Lung (tissue), 12 donors: Measurements from ENCODE around the gene FAM229B. TPM values are rescaled to one million over a fixed set of nuclear protein-coding genes. Genes with fewer than 3 reads are reported as not detected.
"Not testable (repeated sequence)": the region's sequence is repeated elsewhere in the genome, so short reads cannot be mapped to it uniquely, and the experiment has no call there.

Experiments
- ATAC-seq: fragments of 200-7000 bp; cut with Tn5 transposase; one replicate; pipeline ENCODE4 v1.9.1; 2020; ENCODE audit warnings: moderate number of reproducible peaks; ENCODE audit not compliant: insufficient read depth, low FRiP score
- DNase-seq, 3 donors: peaks; one replicate each; pipeline ENCODE4 v3.0.0-alpha.2; 2013 to 2017
- H3K27ac ChIP-seq, 2 donors: one replicate each; pipeline ENCODE4 v1.5.1; 2013; ENCODE audit warnings: mild to moderate bottlenecking in 2 of 2, moderate library complexity in 2 of 2, control low read depth in 1 of 2, inconsistent platforms in 1 of 2, low read depth in 1 of 2, low read length in 1 of 2
- H3K27me3 ChIP-seq, 3 donors: one replicate each; pipeline ENCODE4 v1.5.1; 2013; ENCODE audit warnings: low read length in 2 of 3; ENCODE audit not compliant: control insufficient read depth in 3 of 3, insufficient read depth in 3 of 3
- H3K36me3 ChIP-seq, 4 donors: one replicate each; pipeline ENCODE4 v1.5.1; 2013; ENCODE audit warnings: low read length in 4 of 4, mild to moderate bottlenecking in 1 of 4, moderate library complexity in 1 of 4; ENCODE audit not compliant: control insufficient read depth in 4 of 4, insufficient read depth in 4 of 4
- H3K4me1 ChIP-seq, 5 donors: one replicate each; pipeline ENCODE4 v1.5.1; 2013; ENCODE audit warnings: low read length in 5 of 5, mild to moderate bottlenecking in 2 of 5, moderate library complexity in 1 of 5; ENCODE audit not compliant: control insufficient read depth in 5 of 5, insufficient read depth in 5 of 5
- H3K4me3 ChIP-seq: one replicate; pipeline ENCODE4 v1.5.1; 2013; ENCODE audit warnings: mild to moderate bottlenecking, control low read depth, moderate library complexity
- H3K9ac ChIP-seq, 2 donors: one replicate each; pipeline ENCODE4 v1.5.1; 2013; ENCODE audit warnings: low read length in 2 of 2, control low read depth in 1 of 2; ENCODE audit not compliant: insufficient read depth in 1 of 2
- H3K9me3 ChIP-seq, 4 donors: one replicate each; pipeline ENCODE4 v1.5.1; 2013; ENCODE audit warnings: low read length in 3 of 4, mild to moderate bottlenecking in 1 of 4, moderate library complexity in 1 of 4; ENCODE audit not compliant: control insufficient read depth in 4 of 4, insufficient read depth in 3 of 4
- WGBS, 2 donors: extraction: QIAGEN DNeasy Blood & Tissue Kit; methylation state at CpG; one replicate each; pipeline ENCODE4 v1.1.7; 2013; 5-methylcytosine and 5-hydroxymethylcytosine counted together
- polyA plus RNA-seq, 2 donors: library from polyadenylated mRNA; stranded (reverse); fragments of 200-250 nt; gene quantifications; one replicate each; pipeline ENCODE4 v1.2.1, GENCODE V29; 2013
- total RNA-seq, 2 donors: library from RNA; depleted of rRNA in 1 of 2; stranded (reverse); fragments of >200 nt in 1 of 2; gene quantifications; one replicate each; pipeline ENCODE4 v1.2.1, GENCODE V29; 2014 to 2021
- TF ChIP-seq, protein P1 (sequence below): IDR thresholded peaks from 2 replicates; pipeline ENCODE4 v1.5.1; 2012; ENCODE audit warnings: mild to moderate bottlenecking; ENCODE audit errors: control extremely low read depth, extremely low read depth
- donor health status: control.
- donor health status: control.
- donor health status: Bipolar disorder and iron deficiency.
- donor health status: healthy.
- donor health status: DM: yes; HTN: yes; CAD: no.

FAM229B gene
- total and polyA plus RNA-seq, 4 donors, result 16.5 to 35.6 (median 26.0) TPM

DNA sequence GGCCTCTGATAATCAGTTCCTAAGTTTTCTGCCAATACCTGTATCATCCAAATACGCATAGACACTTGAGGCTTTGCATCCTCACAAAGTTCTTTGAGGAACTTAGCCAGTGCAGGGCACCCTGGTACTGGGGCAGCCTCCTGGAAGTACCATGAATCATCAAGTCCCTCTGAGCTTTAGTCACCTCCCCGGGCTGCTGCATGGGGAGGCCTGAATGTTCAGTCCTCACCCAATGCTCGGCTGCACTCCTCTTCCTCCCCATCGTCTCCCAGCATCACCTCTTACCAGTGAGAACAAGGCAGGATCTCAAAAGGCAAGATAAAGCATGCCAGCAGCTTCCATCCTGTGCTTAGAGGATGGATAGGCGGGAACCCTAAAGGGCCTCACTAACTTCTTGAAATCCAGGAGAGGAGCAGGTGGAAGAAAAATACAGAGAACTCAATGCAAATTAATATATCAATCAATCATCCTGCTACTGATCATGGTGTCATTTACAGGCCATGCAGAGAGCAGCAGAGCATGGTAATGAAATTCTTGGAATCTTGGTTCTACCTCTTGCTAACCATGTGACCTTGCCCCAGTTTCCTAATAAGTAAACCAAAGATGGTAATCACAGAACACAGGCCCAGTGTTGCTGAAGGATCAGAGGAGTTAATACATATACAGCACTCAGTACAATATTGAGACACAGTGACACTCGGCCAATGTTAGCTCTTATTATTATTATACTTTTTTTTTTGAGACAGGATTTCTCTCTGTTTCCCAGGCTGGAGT is 38.2 kb upstream of the FAM229B start:
- no peak for ATAC-seq
- H3K27ac ChIP-seq, result no peak overlapping the region
- no peaks in the 10 kb centered on the region for H3K27me3 ChIP-seq
- H3K36me3 ChIP-seq, result no peaks in the 10 kb centered on the region
- H3K4me3 ChIP-seq, result no peak overlapping the region
- no peaks in the 10 kb centered on the region for H3K4me1 ChIP-seq
- TF ChIP-seq, protein P1, sequence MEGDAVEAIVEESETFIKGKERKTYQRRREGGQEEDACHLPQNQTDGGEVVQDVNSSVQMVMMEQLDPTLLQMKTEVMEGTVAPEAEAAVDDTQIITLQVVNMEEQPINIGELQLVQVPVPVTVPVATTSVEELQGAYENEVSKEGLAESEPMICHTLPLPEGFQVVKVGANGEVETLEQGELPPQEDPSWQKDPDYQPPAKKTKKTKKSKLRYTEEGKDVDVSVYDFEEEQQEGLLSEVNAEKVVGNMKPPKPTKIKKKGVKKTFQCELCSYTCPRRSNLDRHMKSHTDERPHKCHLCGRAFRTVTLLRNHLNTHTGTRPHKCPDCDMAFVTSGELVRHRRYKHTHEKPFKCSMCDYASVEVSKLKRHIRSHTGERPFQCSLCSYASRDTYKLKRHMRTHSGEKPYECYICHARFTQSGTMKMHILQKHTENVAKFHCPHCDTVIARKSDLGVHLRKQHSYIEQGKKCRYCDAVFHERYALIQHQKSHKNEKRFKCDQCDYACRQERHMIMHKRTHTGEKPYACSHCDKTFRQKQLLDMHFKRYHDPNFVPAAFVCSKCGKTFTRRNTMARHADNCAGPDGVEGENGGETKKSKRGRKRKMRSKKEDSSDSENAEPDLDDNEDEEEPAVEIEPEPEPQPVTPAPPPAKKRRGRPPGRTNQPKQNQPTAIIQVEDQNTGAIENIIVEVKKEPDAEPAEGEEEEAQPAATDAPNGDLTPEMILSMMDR, result no peak
- DNase-seq, result no peak
- WGBS, 2 donors, result 82 to 91% methylated on average over 6 of the region's 6 CpGs
- no peak overlapping the region for H3K9ac ChIP-seq
- peaks cover 0 to 2% (median 0%) of the 10 kb centered on the region in 4 donors for H3K9me3 ChIP-seq

DNA sequence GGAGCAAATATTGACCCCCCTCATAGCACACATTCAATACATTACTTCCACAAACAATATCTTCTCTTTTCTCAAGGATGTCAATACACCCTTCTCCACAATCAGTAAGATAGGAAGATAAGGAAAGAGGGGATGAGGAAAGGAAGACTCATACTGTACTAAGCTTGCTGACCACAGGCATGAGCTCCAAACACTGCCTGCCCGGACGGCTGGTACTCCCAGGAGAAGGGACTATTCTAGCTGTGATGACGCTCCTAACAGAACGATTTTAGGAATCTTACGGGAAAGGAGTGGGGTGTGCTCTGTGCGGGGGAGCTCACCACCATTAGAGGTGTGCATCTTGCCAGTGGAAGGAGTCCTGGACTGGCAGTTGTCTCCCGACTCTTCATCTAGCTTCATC is 37.4 kb upstream of the FAM229B start:
- no peaks in the 10 kb centered on the region for H3K27me3 ChIP-seq
- no peaks in the 10 kb centered on the region for H3K36me3 ChIP-seq
- DNase-seq (no peak), ATAC-seq (no peak)
- H3K9me3 ChIP-seq, result peaks cover 0 to 2% (median 0%) of the 10 kb centered on the region in 4 donors
- no peak overlapping the region for H3K4me3 ChIP-seq
- no peak overlapping the region for H3K9ac ChIP-seq
- H3K4me1 ChIP-seq, result peaks cover 0 to under 1% (median 0%) of the 10 kb centered on the region in 5 donors
- H3K27ac ChIP-seq, result no peak overlapping the region
- TF ChIP-seq, protein P1, result no peak
- 93 to 94% methylated on average over 7 of the region's 7 CpGs for WGBS, 2 donors

DNA sequence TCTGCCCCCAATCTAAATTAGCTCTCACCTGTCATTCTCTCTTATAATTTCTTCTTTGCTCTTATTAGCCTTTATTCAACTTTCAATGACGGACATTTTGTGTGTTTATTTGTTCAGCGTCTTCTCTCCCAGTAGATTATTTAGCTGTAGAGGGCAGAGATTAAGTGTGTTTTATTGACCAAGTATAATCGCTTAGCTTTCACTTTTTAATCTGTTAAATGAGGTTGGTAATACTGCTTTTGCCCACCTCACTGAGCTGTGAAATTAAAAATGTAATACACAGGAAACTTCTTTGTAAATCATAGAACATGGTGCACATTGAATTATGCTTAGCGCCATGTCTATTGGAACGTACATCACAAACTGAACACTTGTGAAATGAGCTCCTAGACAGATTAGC is 37.0 kb upstream of the FAM229B start:
- TF ChIP-seq, protein P1, result no peak
- no peak for ATAC-seq
- H3K27ac ChIP-seq, result no peak overlapping the region
- no peak for DNase-seq
- H3K27me3 ChIP-seq, result no peaks in the 10 kb centered on the region
- H3K9me3 ChIP-seq, result peaks cover 0 to 2% (median 0%) of the 10 kb centered on the region in 4 donors
- no peaks in the 10 kb centered on the region for H3K36me3 ChIP-seq
- peaks cover 0 to 4% (median 0%) of the 10 kb centered on the region in 5 donors for H3K4me1 ChIP-seq
- no peak overlapping the region for H3K4me3 ChIP-seq
- 93 to 94% methylated on average over 5 of the region's 5 CpGs for WGBS, 2 donors
- H3K9ac ChIP-seq, result no peak overlapping the region

DNA sequence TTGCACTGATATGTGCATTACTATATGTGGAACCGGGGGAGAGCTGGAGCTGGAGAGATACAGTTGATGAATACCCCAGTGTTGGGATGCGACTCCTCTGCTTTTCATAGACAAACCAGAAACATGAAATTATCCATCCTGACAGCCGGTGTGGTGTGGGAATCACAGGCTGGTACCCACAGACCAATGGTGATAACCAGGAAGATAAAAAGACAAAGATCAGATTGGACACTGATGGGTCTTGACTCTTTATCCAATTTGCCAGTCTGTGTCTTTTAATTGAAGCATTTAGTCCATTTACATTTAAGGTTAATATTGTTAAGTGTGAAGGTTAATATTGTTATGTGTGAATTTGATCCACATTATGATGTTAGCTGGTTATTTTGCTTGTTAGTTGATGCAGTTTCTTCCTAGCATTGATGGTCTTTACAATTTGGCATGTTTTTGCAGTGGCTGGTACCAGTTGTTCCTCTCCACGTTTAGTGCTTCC is 36.1 kb upstream of the FAM229B start:
- H3K4me1 ChIP-seq, H3K36me3 ChIP-seq, H3K27ac ChIP-seq, H3K27me3 ChIP-seq, DNase-seq, ATAC-seq, H3K9ac ChIP-seq, H3K4me3 ChIP-seq, H3K9me3 ChIP-seq: not testable (repeated sequence)
- WGBS, 2 donors, result 92 to 94% methylated on average over 4 of the region's 4 CpGs
